Cardiac septum (tissue), 1 donor: ENCODE results near the gene CAMK1. TPM values are rescaled to one million over a fixed set of nuclear protein-coding genes. Genes with fewer than 3 reads are reported as not detected.

Source experiments
- DNase-seq: peaks from one replicate; pipeline ENCODE4 v3.0.0-alpha.2; 2020; ENCODE audit warnings: low spot score
- intact Hi-C: fragments of 100-400 bp; cut with DNase I; formaldehyde crosslinking; loops from one replicate; pipeline ENCODE4 v1.14.0; 2022
- total RNA-seq: library from RNA; stranded (reverse); fragmentation: NEBNext Ultra II Directional; extraction: Animal tissue kit (Norgen Biotek cat#: 25700); gene quantifications from one replicate; pipeline ENCODE4 v1.2.1, GENCODE V29; 2021
- donor health status: DM: no; HTN: no; CAD: no.

CAMK1 gene
- total RNA-seq, 1 donor from 2014 or later: 10.0 TPM

- intact Hi-C loops: no loop called here
- no peak for DNase-seq
These were observed 48.6 kb downstream of the CAMK1 start for GRCh38 chr3:9721015-9721699.

- intact Hi-C loops: loop anchor here (10.0 kb wide), 1 partner anchor 507 kb away; no protein-coding TSS in a partner anchor
- no peak for DNase-seq
These were observed 51.6 kb downstream of the CAMK1 start for GRCh38 chr3:9718118-9718517.

- intact Hi-C loops: loop anchor here (10.0 kb wide), 1 partner anchor 507 kb away; no protein-coding TSS in a partner anchor
- DNase-seq: no peak
These were observed 52.2 kb downstream of the CAMK1 start for GRCh38 chr3:9717563-9717962.

GRCh38 chr3:9716801-9717555 is 52.8 kb downstream of the CAMK1 start:
- intact Hi-C loops: loop anchor here (10.0 kb wide), 1 partner anchor 508 kb away; no protein-coding TSS in a partner anchor
- no peak for DNase-seq

GRCh38 chr3:9715764-9716437 is 53.8 kb downstream of the CAMK1 start:
- DNase-seq: peak; percentile 81
- intact Hi-C loops: loop anchor here (10.0 kb wide), 1 partner anchor 509 kb away; no protein-coding TSS in a partner anchor

- intact Hi-C loops: loop anchor here (10.0 kb wide), 1 partner anchor 510 kb away; no protein-coding TSS in a partner anchor
- DNase-seq: no peak
These were observed 54.6 kb downstream of the CAMK1 start for GRCh38 chr3:9715136-9715535.

- DNase-seq: no peak
- intact Hi-C loops: loop anchor here (10.0 kb wide), 1 partner anchor 512 kb away; no protein-coding TSS in a partner anchor
These were observed 56.6 kb downstream of the CAMK1 start for GRCh38 chr3:9713142-9713541.

- intact Hi-C loops: loop anchor here (10.0 kb wide), 1 partner anchor 512 kb away; no protein-coding TSS in a partner anchor
- no peak for DNase-seq
These were observed 57.3 kb downstream of the CAMK1 start for GRCh38 chr3:9712415-9712814.

GRCh38 chr3:9710174-9710739 is 59.5 kb downstream of the CAMK1 start:
- no peak for DNase-seq
- intact Hi-C loops: loop anchor here (10.0 kb wide), 1 partner anchor 515 kb away; no protein-coding TSS in a partner anchor

Other genes with a start within 250 kb of the CAMK1 start
- not detected for gene LHFPL4, start 216.1 kb downstream of the CAMK1 start, total RNA-seq
- 27.9 TPM for gene MTMR14, start 120.4 kb downstream of the CAMK1 start, total RNA-seq
- gene CPNE9, start 66.1 kb downstream of the CAMK1 start, total RNA-seq: not detected
- gene BRPF1, start 38.2 kb downstream of the CAMK1 start, total RNA-seq: 10.6 TPM
- gene OGG1, start 20.0 kb downstream of the CAMK1 start, total RNA-seq: 9.6 TPM
- 50.1 TPM for gene TADA3, start 22.5 kb upstream of the CAMK1 start, total RNA-seq
- 79.8 TPM for gene ARPC4, start 23.1 kb upstream of the CAMK1 start, total RNA-seq
- gene TTLL3, start 40.3 kb upstream of the CAMK1 start, total RNA-seq: 19.5 TPM
- 28.3 TPM for gene RPUSD3, start 74.1 kb upstream of the CAMK1 start, total RNA-seq
- 1.9 TPM for gene CIDEC, start 110.3 kb upstream of the CAMK1 start, total RNA-seq
- gene JAGN1, start 120.7 kb upstream of the CAMK1 start, total RNA-seq: 17.3 TPM
- 1.1 TPM for gene IL17RE, start 132.9 kb upstream of the CAMK1 start, total RNA-seq
- gene IL17RC, start 147.2 kb upstream of the CAMK1 start, total RNA-seq: 20.4 TPM
- gene CRELD1, start 163.9 kb upstream of the CAMK1 start, total RNA-seq: 60.1 TPM
- 1.6 TPM for gene PRRT3, start 182.5 kb upstream of the CAMK1 start, total RNA-seq
- 59.6 TPM for gene EMC3, start 216.9 kb upstream of the CAMK1 start, total RNA-seq